ENCODE measurements around the gene FUZ. TPM values are rescaled to one million over a fixed set of nuclear protein-coding genes. Genes with fewer than 3 reads are reported as not detected.

FUZ gene
- total RNA-seq, 6 donors from 2014 or later, result 17.3 to 43.0 (median 22.3) TPM

DNA sequence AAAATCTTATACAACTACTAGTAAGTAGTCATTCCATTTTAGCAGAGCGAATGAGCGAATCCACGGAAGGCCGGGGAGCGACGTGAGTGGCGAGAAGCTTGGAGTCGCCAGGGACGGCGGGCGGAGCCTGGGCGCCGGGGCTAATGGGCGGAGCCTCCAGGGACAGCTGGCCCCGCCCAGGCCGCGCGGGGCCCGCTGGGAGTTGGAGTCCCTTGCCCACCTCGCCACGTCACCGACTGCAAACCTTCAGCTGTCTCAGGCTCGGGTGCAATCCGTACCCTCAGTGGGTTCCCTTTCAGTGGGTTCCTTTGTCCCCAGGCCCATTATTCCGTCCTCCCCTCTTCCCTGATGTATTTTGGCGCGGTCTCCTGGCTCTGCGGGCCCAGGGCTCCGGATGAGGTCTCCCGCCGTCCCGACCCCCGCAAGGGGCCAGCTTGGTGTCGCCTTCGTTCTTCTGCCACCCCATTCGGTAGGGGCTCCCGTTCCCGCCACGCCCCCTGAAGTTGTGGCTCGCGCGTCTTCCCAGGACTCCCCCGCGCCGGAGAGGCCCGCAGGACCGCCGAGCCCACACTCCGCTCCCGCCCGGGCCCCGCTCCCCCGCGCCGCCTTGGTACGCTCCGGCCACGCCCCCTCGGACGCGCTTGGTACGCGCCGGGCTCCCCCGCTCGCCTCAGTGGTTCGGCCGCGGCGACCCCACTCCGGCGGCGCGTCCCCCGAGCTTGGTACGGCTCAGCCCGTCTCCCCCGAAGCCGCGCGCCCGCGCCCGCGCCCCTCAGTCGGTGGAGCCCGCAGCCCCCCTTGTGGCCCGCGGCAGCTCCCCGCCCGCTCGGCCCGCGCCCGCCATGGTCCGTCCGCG lies 37.6 kb upstream of the FUZ start, which contains the start of gene PTOV1:
TSS of gene PTOV1 (plus strand) at position 673 of the 856 bp plus-strand sequence.
- peak within 1 kb of the TSS; percentile 86 to 98 (median 90) for H3K4me3 ChIP-seq
- DNase-seq (peak; percentile 96 to 99), ATAC-seq (ENCODE audit: low FRiP score in 2 of 2) (peak; percentile 97)
- TF ChIP-seq EP300 (IDR thresholded peaks at IDR 0.05) (peak in 1 of 4 donors; percentile 11), POLR2A (IDR thresholded peaks at IDR 0.05) (peak in 3 of 4 donors; percentile 68 to 92 (median 85)), POLR2AphosphoS5 (IDR thresholded peaks at IDR 0.05) (peak; percentile 92)
- TF ChIP-seq, protein P1, sequence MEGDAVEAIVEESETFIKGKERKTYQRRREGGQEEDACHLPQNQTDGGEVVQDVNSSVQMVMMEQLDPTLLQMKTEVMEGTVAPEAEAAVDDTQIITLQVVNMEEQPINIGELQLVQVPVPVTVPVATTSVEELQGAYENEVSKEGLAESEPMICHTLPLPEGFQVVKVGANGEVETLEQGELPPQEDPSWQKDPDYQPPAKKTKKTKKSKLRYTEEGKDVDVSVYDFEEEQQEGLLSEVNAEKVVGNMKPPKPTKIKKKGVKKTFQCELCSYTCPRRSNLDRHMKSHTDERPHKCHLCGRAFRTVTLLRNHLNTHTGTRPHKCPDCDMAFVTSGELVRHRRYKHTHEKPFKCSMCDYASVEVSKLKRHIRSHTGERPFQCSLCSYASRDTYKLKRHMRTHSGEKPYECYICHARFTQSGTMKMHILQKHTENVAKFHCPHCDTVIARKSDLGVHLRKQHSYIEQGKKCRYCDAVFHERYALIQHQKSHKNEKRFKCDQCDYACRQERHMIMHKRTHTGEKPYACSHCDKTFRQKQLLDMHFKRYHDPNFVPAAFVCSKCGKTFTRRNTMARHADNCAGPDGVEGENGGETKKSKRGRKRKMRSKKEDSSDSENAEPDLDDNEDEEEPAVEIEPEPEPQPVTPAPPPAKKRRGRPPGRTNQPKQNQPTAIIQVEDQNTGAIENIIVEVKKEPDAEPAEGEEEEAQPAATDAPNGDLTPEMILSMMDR (IDR thresholded peaks at IDR 0.05), result peak in 2 of 6 experiments; percentile 5 to 8
- peaks cover 25 to 46% (median 36%) of the 10 kb centered on the region in 4 donors for H3K4me1 ChIP-seq
- peaks cover 0 to 15% (median 7%) of the 10 kb centered on the region in 4 donors for H3K36me3 ChIP-seq
- no peaks in the 10 kb centered on the region for H3K9me3 ChIP-seq
- WGBS, 2 donors, result 1% methylated on average over 33 to 55 of the region's 98 CpGs
- peak within 1 kb of the TSS; percentile 99 to 100 (median 100) for H3K27ac ChIP-seq
- no peaks in the 10 kb centered on the region for H3K27me3 ChIP-seq

DNA sequence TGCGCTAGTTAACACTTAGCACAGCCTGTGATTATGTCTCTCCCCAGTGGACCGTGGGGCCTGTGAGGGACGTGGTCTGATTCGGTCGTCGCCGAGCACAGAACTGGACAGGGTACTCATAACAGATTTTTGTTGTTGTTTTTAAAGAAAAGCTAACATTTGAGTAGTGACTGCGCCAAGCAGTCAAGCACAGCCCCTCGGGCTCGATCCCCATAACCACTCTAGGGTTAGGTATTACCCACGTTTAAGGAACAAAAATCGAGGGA lies 37.1 kb upstream of the FUZ start:
- Histone ChIP-seq H3K4me1 (peaks cover 25 to 46% (median 36%) of the 10 kb centered on the region in 4 donors), H3K9me3 (no peaks in the 10 kb centered on the region), H3K27me3 (no peaks in the 10 kb centered on the region), H3K27ac (peak overlapping the region; percentile 99 to 100 (median 100)), H3K4me3 (peak overlapping the region; percentile 35 to 98 (median 87)), H3K36me3 (peaks cover 0 to 9% (median 5%) of the 10 kb centered on the region in 4 donors)
- no peak for DNase-seq
- no peak for ATAC-seq (ENCODE audit: low FRiP score in 2 of 2)
- TF ChIP-seq EP300 (IDR thresholded peaks at IDR 0.05), result no peak
- no peak for TF ChIP-seq POLR2AphosphoS5 (IDR thresholded peaks at IDR 0.05)
- no peak for TF ChIP-seq POLR2A (IDR thresholded peaks at IDR 0.05)
- TF ChIP-seq, protein P1 (IDR thresholded peaks at IDR 0.05), result no peak
- 45 to 55% methylated on average over 12 of the region's 12 CpGs for WGBS, 2 donors

DNA sequence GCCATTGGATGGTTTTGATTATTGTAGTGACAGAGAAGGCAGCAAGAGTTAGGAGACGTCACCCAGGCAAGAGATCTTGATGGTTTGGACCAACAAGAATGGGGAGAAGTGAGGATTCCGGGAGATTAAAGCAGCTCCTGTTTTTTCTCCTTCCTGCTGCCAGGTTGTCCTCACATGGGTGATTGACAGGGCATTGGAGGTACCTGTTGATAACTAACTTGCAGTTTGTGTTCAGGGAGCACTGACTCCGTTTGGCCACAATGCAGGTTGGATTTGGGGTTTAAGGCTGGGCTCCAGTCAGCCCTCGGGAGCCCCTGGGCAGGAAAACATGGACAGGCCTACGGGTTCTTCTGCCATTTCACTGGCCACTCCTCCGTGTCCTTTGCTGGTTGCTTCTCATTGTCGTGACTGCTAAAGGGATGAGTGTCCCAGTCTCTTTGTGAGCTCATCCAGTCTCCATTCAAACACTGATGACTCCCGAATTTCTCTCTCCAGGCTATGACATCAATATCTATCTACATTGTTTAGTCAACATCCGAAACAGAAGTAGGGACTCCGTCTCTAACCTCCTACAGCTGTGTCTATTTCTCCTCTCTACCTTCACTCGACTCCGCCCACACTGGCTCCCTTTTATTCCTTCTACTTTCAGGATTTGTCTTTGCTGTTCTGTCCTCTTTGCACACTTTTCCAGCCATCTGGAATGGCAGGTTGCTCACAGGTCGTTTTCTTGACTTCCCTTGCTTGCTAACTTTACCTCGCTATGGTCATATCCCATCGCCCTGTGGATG lies 36.5 kb upstream of the FUZ start:
- DNase-seq, result no peak
- no peak for ATAC-seq (ENCODE audit: low FRiP score in 2 of 2)
- 87 to 89% methylated on average over 14 to 15 of the region's 15 CpGs for WGBS, 2 donors
- H3K9me3 ChIP-seq, result no peaks in the 10 kb centered on the region
- peaks cover 0 to 4% (median 3%) of the 10 kb centered on the region in 4 donors for H3K36me3 ChIP-seq
- no peaks in the 10 kb centered on the region for H3K27me3 ChIP-seq
- TF ChIP-seq, protein P1 (IDR thresholded peaks at IDR 0.05), result no peak
- TF ChIP-seq POLR2AphosphoS5 (IDR thresholded peaks at IDR 0.05) (no peak), EP300 (IDR thresholded peaks at IDR 0.05) (no peak), POLR2A (IDR thresholded peaks at IDR 0.05) (no peak)
- peak overlapping the region; percentile 99 to 100 (median 100) for H3K27ac ChIP-seq
- peak overlapping the region; percentile 35 to 98 (median 87) for H3K4me3 ChIP-seq
- H3K4me1 ChIP-seq, result peaks cover 25 to 46% (median 36%) of the 10 kb centered on the region in 4 donors

DNA sequence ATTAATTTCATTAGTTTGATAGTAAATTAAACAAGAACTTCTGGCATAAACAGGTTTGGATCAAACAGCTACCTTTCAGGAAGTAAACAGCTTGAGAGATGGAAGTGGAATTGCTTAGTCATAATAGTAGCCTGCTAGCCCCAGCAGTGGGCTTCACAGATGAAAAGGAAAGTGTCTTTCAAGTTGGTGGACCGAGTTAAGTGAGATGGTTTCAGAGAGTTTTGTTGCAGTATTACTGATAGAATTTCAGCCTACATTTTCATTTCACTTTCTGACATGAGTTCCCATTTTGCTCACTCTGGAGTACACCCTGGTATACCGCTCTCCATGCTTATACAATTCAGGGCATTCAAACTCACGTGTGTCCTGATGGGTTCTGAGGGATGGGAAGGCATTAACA lies 35.8 kb upstream of the FUZ start:
- TF ChIP-seq, protein P1 (IDR thresholded peaks at IDR 0.05), result no peak
- TF ChIP-seq POLR2A (IDR thresholded peaks at IDR 0.05) (no peak), EP300 (IDR thresholded peaks at IDR 0.05) (no peak), POLR2AphosphoS5 (IDR thresholded peaks at IDR 0.05) (no peak)
- H3K27me3 ChIP-seq, result no peaks in the 10 kb centered on the region
- H3K36me3 ChIP-seq, result no peaks in the 10 kb centered on the region
- ATAC-seq (ENCODE audit: low FRiP score in 2 of 2) (no peak), DNase-seq (no peak)
- H3K4me3 ChIP-seq, result no peak overlapping the region
- WGBS, 2 donors, result 73 to 90% methylated on average over 3 of the region's 3 CpGs
- no peaks in the 10 kb centered on the region for H3K9me3 ChIP-seq
- no peak overlapping the region for H3K27ac ChIP-seq
- H3K4me1 ChIP-seq, result peaks cover 24 to 40% (median 35%) of the 10 kb centered on the region in 4 donors

All from upper lobe of left lung (tissue), 6 donors.